ENCODE results near the gene PDK2. TPM values are rescaled to one million over a fixed set of nuclear protein-coding genes. Genes with fewer than 3 reads are reported as not detected.

PDK2 gene
- total and polyA plus RNA-seq, 10 of the 15 experiments (the other 5 are each of a cell fraction or from before 2014, with no cell fraction given), result 0.98 to 22.6 (median 12.3) TPM

DNA sequence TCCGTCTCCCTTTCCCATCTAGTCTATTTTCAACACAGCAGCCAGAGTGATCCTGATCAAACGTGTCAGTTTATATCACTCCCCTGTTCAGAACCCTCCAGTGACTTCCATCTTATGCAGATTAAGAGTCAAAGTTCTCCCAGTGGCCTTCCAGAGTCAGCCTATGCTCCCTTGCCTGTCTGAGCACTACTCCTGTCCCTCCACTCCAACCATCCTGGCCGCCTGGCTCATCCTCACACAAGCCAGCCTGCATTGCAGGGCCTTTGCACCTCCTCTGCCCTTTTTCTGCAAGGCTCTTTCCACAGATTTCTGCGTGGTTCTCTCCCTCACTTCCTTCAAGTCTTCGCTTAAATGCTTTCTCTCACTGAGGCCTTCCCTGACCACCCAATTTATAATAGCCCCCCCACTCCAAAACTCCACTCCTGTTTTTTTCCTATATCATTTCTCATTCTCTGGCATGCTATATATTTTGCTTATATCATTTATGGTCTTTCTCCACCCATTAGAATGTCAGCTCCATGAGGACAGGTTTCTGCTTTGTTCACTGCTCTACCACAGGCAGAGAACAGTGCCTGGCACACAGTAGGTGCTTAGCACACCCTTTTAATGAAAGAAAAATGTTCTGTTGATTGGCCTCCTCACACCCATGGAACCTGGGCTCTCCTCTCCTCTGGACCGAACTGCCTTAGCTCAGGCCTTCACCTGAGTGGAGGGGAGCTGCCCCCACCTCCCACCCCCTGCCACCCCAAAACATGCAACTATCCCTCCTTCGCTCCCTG is 25.5 kb downstream of the PDK2 start:
- Histone ChIP-seq H3K4me2 (ENCODE audit: control insufficient read depth, insufficient read depth) (no peak overlapping the region), H3K79me2 (ENCODE audit: control insufficient read depth, insufficient read depth, low read length) (no peaks in the 10 kb centered on the region), H3K9ac (ENCODE audit: control insufficient read depth, insufficient read depth, low read length) (no peak overlapping the region), H3K9me3 (replicated peaks; ENCODE audit: control insufficient read depth, insufficient read depth, low read length) (no peaks in the 10 kb centered on the region), H2AFZ (ENCODE audit: control insufficient read depth, low read depth, low read length) (no peak overlapping the region), H3K36me3 (ENCODE audit: control insufficient read depth in 2 of 2, insufficient read depth in 2 of 2, low read length in 1 of 2) (no peaks in the 10 kb centered on the region), H3K4me3 (no peak overlapping the region), H4K20me1 (ENCODE audit: control insufficient read depth, insufficient read depth) (no peaks in the 10 kb centered on the region), H3K27me3 (replicated peaks in 1 of 2; ENCODE audit: control insufficient read depth in 2 of 2, insufficient read depth in 2 of 2, low read length in 1 of 2) (peaks cover 6 to 7% of the 10 kb centered on the region in 2 experiments; a peak in 3 of 4 replicates), H3K27ac (ENCODE audit: control insufficient read depth, insufficient read depth) (no peak overlapping the region), H3K4me1 (ENCODE audit: control insufficient read depth, insufficient read depth, low read length) (no peaks in the 10 kb centered on the region)
- intact Hi-C loops (cut with micrococcal nuclease; ENCODE audit: unreplicated experiment), result no loop called here
- DNase-seq (ENCODE audit: low read depth, low spot score) (no peak), ATAC-seq (no peak), FAIRE-seq (no peak)
- POLR2A ChIA-PET, result no interaction called here
- RAD21 ChIA-PET (ENCODE audit: unreplicated experiment), result no interaction called here
- no TSS peak for BruUV-seq (replicated peaks)
- in situ Hi-C loops (cut with MboI), result no loop called here
- CTCF ChIA-PET, result interaction anchor here (1.0 to 5.0 kb wide), 6 partner anchors 12 to 78 kb away, joined by 3 to 21 read pairs (median 6); partner anchors contain the start of gene PDK2
- TF ChIP-seq CEBPB (IDR thresholded peaks at IDR 0.05; ENCODE audit: borderline replicate concordance in 1 of 2, low read depth in 2 of 2, low read length in 2 of 2), result no peak
- TF ChIP-seq ESRRA (IDR thresholded peaks at IDR 0.05; ENCODE audit: low read length), result no peak
- TF ChIP-seq NFIC (IDR thresholded peaks at IDR 0.05; ENCODE audit: low read depth, low read length), result no peak
- TF ChIP-seq ATF2 (IDR thresholded peaks at IDR 0.05; ENCODE audit: low read length), result no peak
- TF ChIP-seq YBX1 (IDR thresholded peaks at IDR 0.05), result no peak
- TF ChIP-seq BRCA1 (IDR thresholded peaks at IDR 0.05; ENCODE audit: low read depth, low read length), result no peak
- no peak for TF ChIP-seq TARDBP (IDR thresholded peaks at IDR 0.05; ENCODE audit: borderline replicate concordance)
- TF ChIP-seq IKZF1 (conservative IDR thresholded peaks at IDR 0.05), result no peak
- TF ChIP-seq, protein P1, sequence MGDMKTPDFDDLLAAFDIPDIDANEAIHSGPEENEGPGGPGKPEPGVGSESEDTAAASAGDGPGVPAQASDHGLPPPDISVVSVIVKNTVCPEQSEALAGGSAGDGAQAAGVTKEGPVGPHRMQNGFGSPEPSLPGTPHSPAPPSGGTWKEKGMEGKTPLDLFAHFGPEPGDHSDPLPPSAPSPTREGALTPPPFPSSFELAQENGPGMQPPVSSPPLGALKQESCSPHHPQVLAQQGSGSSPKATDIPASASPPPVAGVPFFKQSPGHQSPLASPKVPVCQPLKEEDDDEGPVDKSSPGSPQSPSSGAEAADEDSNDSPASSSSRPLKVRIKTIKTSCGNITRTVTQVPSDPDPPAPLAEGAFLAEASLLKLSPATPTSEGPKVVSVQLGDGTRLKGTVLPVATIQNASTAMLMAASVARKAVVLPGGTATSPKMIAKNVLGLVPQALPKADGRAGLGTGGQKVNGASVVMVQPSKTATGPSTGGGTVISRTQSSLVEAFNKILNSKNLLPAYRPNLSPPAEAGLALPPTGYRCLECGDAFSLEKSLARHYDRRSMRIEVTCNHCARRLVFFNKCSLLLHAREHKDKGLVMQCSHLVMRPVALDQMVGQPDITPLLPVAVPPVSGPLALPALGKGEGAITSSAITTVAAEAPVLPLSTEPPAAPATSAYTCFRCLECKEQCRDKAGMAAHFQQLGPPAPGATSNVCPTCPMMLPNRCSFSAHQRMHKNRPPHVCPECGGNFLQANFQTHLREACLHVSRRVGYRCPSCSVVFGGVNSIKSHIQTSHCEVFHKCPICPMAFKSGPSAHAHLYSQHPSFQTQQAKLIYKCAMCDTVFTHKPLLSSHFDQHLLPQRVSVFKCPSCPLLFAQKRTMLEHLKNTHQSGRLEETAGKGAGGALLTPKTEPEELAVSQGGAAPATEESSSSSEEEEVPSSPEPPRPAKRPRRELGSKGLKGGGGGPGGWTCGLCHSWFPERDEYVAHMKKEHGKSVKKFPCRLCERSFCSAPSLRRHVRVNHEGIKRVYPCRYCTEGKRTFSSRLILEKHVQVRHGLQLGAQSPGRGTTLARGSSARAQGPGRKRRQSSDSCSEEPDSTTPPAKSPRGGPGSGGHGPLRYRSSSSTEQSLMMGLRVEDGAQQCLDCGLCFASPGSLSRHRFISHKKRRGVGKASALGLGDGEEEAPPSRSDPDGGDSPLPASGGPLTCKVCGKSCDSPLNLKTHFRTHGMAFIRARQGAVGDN (IDR thresholded peaks at IDR 0.05), result no peak
- TF ChIP-seq FOS (IDR thresholded peaks at IDR 0.05; ENCODE audit: borderline replicate concordance, extremely low read depth, insufficient read length), result no peak
- no peak for TF ChIP-seq SREBF2 (IDR thresholded peaks at IDR 0.05; ENCODE audit: low read length)
- SMC1A ChIA-PET (ENCODE audit: uncharacterized antibody, unreplicated experiment), result interaction anchor here (1.9 kb wide), 1 partner anchor 19 kb away, joined by 6 read pairs; no protein-coding TSS in a partner anchor
- 11% methylated on average over 7 of the region's 7 CpGs for WGBS (ENCODE audit: insufficient coverage, insufficient replicate concordance, low lambda C conversion rate, missing lambda C conversion rate)
